Measurements from ENCODE around the gene BRSK2. TPM values are rescaled to one million over a fixed set of nuclear protein-coding genes. Genes with fewer than 3 reads are reported as not detected.

Gene BRSK2
- total RNA-seq, 1 donor from 2014 or later: 0.75 TPM

DNA sequence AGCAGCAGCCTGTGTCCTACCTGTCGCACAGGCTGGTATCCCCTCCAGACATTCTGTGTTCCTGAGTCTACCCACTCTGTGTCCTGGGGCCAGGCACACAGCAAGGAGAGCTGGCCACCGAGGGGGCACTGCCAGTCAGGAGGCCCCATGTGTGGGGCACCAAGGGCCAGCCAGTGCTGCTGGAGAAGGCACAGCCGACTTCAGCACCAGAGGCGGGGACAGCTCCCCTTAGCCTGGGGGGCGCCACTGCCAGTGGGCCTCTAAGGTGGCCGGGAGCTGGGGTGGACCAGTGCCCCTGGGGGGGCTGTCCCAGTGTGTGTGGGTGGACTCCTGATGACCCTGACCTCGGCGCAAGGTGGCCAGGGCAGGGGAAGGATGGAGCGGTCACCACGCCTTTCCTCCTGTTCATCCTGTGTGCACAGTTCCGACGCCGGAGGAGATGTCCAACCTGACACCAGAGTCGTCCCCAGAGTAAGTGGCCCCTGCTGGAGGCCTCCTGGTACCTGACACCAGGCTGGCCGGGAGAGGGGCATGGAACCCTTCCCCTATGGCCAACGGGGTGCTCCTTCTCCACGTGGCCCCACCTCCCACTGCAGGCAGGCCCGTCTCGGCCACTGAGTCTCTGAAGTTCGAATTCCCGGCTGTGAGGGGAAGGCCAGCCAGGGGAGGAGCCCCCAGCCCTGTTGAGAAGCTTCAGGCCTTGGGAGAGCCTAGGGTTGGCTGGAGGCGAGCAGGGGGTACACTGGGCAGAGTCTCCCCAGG lies 61.4 kb downstream of the BRSK2 start:
- TF ChIP-seq, protein P1, sequence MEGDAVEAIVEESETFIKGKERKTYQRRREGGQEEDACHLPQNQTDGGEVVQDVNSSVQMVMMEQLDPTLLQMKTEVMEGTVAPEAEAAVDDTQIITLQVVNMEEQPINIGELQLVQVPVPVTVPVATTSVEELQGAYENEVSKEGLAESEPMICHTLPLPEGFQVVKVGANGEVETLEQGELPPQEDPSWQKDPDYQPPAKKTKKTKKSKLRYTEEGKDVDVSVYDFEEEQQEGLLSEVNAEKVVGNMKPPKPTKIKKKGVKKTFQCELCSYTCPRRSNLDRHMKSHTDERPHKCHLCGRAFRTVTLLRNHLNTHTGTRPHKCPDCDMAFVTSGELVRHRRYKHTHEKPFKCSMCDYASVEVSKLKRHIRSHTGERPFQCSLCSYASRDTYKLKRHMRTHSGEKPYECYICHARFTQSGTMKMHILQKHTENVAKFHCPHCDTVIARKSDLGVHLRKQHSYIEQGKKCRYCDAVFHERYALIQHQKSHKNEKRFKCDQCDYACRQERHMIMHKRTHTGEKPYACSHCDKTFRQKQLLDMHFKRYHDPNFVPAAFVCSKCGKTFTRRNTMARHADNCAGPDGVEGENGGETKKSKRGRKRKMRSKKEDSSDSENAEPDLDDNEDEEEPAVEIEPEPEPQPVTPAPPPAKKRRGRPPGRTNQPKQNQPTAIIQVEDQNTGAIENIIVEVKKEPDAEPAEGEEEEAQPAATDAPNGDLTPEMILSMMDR (IDR thresholded peaks at IDR 0.05; ENCODE audit: insufficient read depth, low read length, poor library complexity, severe bottlenecking): no peak
- H3K4me3 ChIP-seq (ENCODE audit: low read depth, low read length): no peak overlapping the region
- H3K27me3 ChIP-seq (ENCODE audit: control insufficient read depth, insufficient read depth, low read length): peaks cover 17% of the 10 kb centered on the region
- H3K36me3 ChIP-seq (ENCODE audit: control insufficient read depth, insufficient read depth, low read length): no peaks in the 10 kb centered on the region
- DNase-seq (ENCODE audit: low read depth): no peak

DNA sequence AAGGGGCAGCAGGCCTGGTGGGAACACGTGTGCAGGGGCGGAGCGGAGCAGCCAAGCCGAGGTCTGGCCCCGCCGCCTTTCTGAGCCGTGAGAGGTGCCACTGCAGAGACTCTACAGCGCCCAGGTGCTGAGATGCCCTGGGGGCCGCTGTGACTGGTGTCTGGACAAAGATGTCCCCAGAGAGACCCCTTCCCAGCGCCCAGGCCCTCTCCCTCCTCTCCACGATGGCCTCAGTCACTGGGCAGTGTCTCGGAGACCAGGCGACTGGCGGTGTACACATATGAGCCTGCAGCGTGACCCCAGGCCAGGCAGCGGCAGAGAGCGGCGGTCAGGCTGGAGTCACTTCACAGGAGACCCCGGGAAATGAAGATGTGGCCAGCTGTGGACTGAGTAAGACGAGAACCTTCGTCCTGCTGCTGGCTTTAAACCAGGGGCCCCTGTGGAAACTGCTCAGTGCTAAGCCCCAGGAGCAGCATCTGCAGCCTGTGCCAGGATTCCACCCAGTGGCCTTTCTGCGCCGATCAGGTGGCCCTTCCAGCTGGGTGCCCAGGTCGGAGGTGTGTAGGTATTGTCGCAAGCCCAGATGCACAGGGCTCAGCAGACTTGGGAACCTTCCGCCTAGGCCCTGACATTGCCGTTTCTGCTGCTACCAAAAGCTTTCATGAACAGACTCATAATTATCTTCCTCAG lies 62.2 kb downstream of the BRSK2 start:
- TF ChIP-seq, protein P1 (IDR thresholded peaks at IDR 0.05; ENCODE audit: insufficient read depth, low read length, poor library complexity, severe bottlenecking): no peak
- no peak for DNase-seq (ENCODE audit: low read depth)

DNA sequence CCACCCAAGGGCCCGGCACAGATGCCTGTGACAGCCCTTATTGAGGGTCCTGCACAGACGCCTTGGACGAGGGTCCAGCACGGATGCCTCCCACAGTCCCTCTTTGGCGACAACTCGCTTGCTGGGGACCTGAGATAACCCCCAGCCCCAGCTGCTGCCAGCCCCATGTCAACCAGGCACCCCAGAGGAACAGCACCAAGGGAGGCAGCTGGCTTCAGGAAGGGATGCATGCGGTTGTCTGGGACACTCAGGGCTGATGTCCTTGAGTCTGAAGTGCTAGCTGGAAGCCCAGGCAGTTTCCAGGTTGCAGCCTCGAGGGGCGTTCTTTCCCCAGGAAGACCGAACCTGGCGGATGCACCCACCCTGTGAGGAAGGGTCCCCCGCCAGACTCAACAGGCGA lies 63.0 kb downstream of the BRSK2 start:
- no peak for DNase-seq (ENCODE audit: low read depth)
- Histone ChIP-seq H3K27me3 (ENCODE audit: control insufficient read depth, insufficient read depth, low read length) (peaks cover 17% of the 10 kb centered on the region), H3K36me3 (ENCODE audit: control insufficient read depth, insufficient read depth, low read length) (no peaks in the 10 kb centered on the region), H3K4me3 (ENCODE audit: low read depth, low read length) (no peak overlapping the region)
- TF ChIP-seq, protein P1 (IDR thresholded peaks at IDR 0.05; ENCODE audit: insufficient read depth, low read length, poor library complexity, severe bottlenecking): no peak

More for the DNA sequence above, 62.2 kb downstream of the BRSK2 start:
- Histone ChIP-seq H3K27me3 (ENCODE audit: control insufficient read depth, insufficient read depth, low read length) (peaks cover 17% of the 10 kb centered on the region), H3K4me3 (ENCODE audit: low read depth, low read length) (no peak overlapping the region), H3K36me3 (ENCODE audit: control insufficient read depth, insufficient read depth, low read length) (no peaks in the 10 kb centered on the region)

DNA sequence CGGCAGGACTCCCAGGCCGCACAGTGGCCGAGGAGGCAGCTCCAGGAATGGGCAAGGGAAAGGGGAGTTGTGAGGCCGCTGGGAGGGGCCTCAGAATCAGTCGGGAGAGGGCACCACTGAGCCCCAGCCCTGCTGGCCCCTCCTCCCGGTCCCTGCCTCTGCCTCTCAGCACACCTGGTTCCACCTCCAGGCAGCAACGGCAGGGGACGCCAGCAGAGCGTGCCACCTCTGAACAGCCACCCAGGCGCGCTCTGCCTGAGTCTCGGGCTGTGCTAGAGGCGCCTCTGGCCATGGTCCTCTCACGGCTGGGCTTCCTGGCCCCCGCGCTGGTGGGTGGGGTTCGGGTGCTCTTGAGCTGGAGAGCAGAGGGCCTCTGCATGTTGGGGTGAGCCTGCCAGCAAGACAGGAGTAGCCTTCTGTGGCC lies 63.9 kb downstream of the BRSK2 start:
- no peak overlapping the region for H3K4me3 ChIP-seq (ENCODE audit: low read depth, low read length)
- H3K27me3 ChIP-seq (ENCODE audit: control insufficient read depth, insufficient read depth, low read length): peaks cover 14% of the 10 kb centered on the region
- H3K36me3 ChIP-seq (ENCODE audit: control insufficient read depth, insufficient read depth, low read length): no peaks in the 10 kb centered on the region
- DNase-seq (ENCODE audit: low read depth): no peak
- TF ChIP-seq, protein P1 (IDR thresholded peaks at IDR 0.05; ENCODE audit: insufficient read depth, low read length, poor library complexity, severe bottlenecking): peak; percentile 70

DNA sequence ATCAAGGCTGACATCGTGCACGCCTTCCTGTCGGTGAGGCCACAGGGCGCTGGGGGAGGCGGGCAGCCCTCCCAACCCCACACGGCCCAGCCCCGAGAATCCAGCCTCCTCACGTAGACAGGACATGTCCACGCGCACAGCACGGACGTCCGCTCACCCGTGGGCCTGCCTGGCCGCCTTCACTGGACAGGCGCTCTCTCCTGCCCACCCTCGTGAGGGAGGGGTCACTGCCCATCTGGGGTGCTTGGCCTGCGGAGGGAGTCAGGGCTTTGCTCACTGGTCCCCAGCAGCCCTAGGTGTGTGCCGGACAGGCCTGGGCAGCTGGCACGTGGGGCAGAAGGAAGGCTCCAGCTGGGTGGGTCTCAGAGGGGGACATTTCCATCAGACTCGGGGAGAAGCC lies 64.8 kb downstream of the BRSK2 start:
- H3K27me3 ChIP-seq (ENCODE audit: control insufficient read depth, insufficient read depth, low read length): peaks cover 17% of the 10 kb centered on the region
- no peaks in the 10 kb centered on the region for H3K36me3 ChIP-seq (ENCODE audit: control insufficient read depth, insufficient read depth, low read length)
- H3K4me3 ChIP-seq (ENCODE audit: low read depth, low read length): no peak overlapping the region
- TF ChIP-seq, protein P1 (IDR thresholded peaks at IDR 0.05; ENCODE audit: insufficient read depth, low read length, poor library complexity, severe bottlenecking): no peak
- DNase-seq (ENCODE audit: low read depth): no peak
